ENCODE measurements around the gene ADRA1B. TPM values are rescaled to one million over a fixed set of nuclear protein-coding genes. Genes with fewer than 3 reads are reported as not detected.
"Not testable (repeated sequence)": the region's sequence is repeated elsewhere in the genome, so short reads cannot be mapped to it uniquely, and the experiment has no call there.

Gene ADRA1B
- total RNA-seq, 1 experiment from 2014 or later, result 0.91 TPM

DNA sequence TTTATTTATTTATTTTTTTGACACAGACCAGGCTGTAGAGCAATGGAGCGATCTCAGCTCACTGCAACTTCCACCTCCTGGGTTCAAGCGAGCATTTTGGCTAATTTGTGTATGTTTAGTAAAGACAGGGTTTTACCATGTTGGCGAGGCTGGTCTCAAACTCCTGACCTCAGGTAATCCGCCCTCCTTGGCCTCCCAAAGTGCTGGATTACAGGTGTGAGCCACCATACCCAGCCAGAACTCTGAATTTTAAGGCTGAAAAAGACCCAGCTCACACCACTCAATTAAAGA, 49.5 kb downstream of the ADRA1B start:
- DNase-seq (ENCODE audit: low spot score), result not testable (repeated sequence)

- no peak for DNase-seq (ENCODE audit: low spot score)
These were observed 53.7 kb downstream of the ADRA1B start for GRCh38 chr5:159969966-159970365.

DNA sequence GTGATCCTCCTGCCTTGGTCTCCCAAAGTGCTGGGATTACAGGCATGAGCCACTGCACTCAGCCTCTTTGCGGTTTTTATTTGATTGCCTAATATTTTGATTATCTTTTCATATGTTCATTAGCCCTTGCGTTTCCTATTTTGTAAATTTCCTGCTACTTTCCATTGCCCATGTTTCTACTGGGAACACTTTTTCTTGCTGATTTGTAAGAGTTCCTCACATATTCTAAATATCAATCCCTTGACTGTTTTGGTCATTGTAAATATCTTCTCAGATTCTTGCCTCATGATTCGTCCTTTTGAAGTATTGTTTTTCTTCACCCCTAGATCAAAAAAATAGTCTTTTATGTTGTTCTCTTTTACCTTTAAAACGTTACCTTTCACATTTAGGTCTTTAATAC, 54.8 kb downstream of the ADRA1B start:
- DNase-seq (ENCODE audit: low spot score), result peak; percentile 45

DNA sequence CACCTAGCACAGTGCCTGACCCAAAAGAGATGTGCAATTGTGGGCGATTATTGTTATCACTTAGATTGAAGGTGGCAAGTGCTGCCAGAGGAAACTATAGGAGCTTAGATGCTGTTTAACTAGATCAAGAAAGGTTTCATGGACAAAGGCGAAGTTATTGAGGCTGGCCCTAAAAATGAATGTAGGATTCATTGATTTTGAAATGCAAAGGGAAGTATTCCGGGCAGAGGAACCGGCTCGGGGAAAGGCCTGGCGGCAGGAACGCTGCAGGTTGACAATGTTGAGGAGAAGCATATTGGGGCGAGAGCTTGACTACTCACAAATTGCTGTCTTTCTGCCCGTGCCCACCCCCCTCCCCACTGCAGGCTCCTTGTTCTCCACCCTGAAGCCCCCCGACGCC, 55.2 kb downstream of the ADRA1B start:
- no peak for DNase-seq (ENCODE audit: low spot score)

- no peak for DNase-seq (ENCODE audit: low spot score)
These were observed 55.7 kb downstream of the ADRA1B start for GRCh38 chr5:159971931-159972461.

- no peak for DNase-seq (ENCODE audit: low spot score)
These were observed 56.5 kb downstream of the ADRA1B start for GRCh38 chr5:159972538-159973362.

GRCh38 chr5:159975462-159976019, 59.3 kb downstream of the ADRA1B start:
- DNase-seq (ENCODE audit: low spot score), result peak; percentile 98

DNA sequence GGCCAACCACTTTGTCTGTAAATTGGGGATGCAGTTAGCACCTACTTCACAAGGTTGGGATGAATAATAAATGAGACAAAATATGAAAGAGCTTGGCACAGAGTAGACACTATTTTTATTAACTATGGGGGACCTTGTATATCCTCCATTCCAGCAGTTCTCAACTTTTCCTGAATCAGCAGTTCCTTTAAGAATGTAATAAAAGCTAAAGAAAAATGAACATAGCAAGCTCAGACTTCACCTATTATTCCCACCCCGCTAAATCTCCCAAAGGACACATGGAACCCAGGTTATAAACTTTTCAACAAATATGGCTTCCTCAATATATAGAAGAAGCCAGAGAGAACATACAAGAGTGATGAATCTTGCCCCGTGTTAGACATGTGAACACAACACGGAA, 60.6 kb downstream of the ADRA1B start:
- DNase-seq (ENCODE audit: low spot score), result no peak

DNA sequence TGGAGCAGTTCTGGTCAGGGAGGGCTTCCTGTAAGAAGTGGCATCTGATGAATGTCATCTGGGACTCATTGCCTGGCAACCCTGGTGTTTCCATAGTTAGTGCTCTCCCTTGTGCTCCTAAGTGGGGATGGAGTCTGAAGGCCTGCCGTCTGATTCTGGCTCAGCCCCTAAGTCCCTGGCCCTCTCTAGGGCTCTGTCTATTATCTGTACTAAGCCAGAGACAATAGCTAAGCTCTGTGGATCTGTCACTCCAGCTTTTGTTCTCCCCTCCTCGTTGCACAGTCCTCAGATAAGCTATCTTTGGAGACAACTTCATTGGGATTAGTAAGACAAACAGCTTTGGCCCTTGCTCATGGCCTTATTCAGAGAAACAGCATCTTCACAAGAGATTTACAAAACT, 62.1 kb downstream of the ADRA1B start:
- no peak for DNase-seq (ENCODE audit: low spot score)

DNA sequence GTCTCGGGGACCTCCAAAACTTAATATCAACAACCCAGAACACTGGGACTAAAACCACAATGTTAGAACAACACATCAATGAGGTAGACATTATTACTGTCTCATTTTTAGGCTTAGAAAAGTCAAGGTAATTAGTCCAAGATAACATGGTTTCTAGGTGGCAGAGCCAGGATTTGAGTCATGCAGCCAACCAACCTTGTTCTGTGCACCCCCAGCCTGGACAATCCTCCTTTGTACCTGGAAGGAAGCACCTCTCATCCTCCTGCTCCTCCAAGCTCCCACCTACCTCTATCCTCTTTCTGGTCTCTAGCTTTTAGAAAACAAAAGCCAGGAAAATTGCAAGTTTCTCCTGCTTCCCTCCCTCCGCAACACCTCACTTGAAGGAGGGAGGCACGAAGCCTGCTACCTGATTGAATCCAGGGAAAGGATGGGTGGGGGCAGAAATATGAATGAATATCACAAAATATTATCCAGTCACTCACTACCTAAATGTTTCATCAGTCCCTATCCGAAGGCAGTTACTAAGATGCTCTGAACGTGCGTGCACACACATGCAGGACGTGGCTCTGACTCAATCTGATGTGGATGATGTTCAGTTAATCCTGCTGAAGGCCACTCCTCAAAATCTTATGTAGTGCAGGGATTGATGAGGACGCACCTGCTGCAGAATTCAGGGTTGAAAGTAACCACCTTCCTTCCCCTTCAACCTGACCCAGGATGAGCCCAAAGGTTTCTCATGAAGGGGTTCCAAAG, 66.3 kb downstream of the ADRA1B start:
- DNase-seq (ENCODE audit: low spot score), result peak; percentile 19

- DNase-seq (ENCODE audit: low spot score), result no peak
These were observed 70.9 kb downstream of the ADRA1B start for GRCh38 chr5:159987031-159987674.

DNA sequence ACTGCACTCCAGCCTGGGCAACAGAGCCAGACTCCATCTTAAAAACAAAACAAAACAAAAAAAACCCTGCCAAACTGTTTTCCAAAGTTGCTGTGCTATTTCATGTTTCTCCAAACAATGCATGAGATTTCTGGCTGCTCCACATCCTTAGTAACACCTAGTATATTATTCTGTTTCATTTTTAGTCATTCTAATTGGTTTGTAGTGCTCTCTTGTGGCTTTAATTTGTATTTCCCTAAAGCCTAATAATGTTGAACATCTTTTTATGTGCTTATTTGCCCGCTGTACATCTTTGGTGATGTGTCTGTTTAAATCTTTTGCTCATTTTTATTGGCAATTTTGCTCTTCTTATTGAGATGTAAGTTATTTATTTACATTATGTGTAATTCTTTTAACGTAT, 74.2 kb downstream of the ADRA1B start:
- peak; percentile 40 for DNase-seq (ENCODE audit: low spot score)

DNA sequence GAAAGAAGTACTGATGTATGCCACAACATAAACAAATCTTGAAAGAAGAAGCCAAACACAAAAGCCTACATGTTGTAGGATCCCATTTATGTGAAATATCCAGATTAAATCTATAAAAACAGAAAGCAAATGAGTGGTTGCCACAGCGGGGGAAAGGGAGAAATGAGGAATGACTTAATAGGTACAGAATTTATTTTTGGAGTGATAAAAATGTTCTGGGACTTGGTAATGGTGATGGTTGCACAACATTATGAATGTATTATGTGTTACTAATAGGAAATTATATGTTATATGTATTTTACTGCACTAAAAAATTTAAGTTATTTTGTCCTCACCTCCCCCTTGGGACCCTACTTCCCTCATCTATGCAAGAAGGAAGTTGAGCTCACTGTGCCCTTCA, 76.3 kb downstream of the ADRA1B start:
- DNase-seq (ENCODE audit: low spot score), result no peak

- DNase-seq (ENCODE audit: low spot score), result no peak
These were observed 76.9 kb downstream of the ADRA1B start for GRCh38 chr5:159993194-159993593.

DNA sequence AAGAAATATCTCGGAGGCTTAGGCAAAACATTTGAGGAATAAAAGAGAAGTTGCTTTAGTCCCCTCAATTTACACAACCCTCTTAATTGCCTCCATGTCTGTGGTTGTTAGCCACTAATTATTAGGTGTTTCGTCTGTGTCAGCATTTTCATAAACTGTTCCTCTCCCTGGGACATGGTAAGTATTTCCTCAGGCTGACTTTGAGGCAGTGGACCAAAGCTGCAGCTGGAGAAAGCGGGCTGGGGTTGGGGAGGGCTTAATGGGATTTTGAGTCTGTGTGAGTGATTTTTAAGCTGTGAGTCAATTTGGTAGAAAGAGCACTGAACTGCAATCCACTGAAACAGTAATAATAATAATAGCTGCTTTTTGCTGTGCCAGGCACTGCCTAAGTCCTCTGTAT, 79.6 kb downstream of the ADRA1B start:
- DNase-seq (ENCODE audit: low spot score), result no peak

- DNase-seq (ENCODE audit: low spot score), result no peak
These were observed 85.2 kb downstream of the ADRA1B start for GRCh38 chr5:160001457-160001856.

- no peak for DNase-seq (ENCODE audit: low spot score)
These were observed 91.2 kb downstream of the ADRA1B start for GRCh38 chr5:160007514-160007913.

DNA sequence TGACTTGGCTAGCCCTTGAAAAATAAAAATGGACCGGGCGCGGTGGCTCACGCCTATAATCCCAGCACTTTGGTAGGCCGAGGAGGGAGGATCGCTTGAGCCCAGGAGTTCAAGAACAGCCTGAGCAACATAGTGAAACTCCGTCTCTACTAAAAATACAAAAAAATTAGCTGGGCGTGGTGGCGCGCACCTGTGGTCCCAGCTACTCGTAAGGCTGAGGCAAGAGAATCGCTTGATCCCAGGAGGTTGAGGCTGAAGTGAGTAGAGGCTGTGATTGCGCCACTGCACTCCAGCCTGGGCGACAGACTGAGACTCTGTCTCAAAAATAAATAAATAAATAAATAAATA, 92.2 kb downstream of the ADRA1B start:
- not testable (repeated sequence) for DNase-seq (ENCODE audit: low spot score)

DNA sequence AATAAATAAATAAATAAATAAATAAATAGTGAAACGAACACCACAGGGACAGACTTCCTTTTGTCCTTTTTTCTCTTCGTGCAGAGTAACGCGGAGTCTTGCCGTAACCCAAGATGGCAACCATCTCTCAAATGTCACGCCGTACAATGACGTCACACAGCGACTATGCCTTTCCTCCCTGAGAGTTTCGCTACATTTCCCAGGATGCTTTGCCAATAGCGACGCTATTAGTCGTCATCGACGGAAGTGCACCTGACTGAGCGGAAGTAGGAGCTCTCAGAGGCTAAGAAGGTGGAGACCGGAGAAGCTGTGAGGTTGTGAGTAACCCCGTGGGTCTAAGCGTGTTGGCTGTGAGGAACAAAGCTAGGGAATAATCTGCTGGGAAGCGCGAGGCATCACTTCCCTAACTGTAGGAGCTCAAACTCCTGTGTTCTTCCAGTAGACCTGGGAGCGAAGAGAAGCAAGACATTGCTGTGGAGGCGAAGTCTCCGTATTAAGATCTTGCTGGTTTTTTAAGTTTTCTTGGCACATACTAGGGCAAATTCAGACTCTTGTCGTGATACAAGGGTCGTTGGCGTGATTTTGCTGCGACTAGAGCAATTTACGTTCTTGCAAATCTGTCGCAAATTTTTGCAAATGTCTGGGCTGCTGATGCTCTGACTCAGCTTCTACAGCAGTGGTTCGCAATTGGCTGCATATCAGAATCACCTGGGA, 92.8 kb downstream of the ADRA1B start, which contains the start of gene TTC1:
TSS of gene TTC1 (plus strand) at position 263 of the 714 bp plus-strand sequence. CDS start 1,390 bp downstream, outside the sequence.
- peak; percentile 99 for DNase-seq (ENCODE audit: low spot score)

- DNase-seq (ENCODE audit: low spot score), result no peak
These were observed 93.3 kb downstream of the ADRA1B start for GRCh38 chr5:160009591-160009989.

DNA sequence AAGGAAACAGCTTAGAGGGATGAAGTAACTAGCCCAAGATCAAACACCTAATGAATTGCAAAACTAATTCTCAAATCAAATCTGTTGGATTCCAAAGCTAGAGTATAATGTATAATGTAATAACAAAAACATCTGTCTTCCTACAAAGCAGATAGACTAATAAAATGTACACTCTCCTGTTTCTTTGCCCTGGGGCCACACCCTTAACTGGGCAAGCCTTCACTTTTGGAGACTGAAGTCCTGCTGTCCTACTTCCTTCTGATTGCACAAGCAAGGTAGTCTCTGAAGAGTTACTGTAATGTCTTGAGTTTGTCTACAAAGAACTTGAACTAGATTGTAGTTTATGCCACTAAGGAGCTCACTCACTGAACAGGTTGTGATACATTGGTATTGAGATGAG, 95.2 kb downstream of the ADRA1B start:
- no peak for DNase-seq (ENCODE audit: low spot score)

- not testable (repeated sequence) for DNase-seq (ENCODE audit: low spot score)
These were observed 97.9 kb downstream of the ADRA1B start for GRCh38 chr5:160014197-160014596.
